Fibroblast of skin of scalp (primary cell): ENCODE measurements around the gene BSN.

Source experiments
- DNase-seq: peaks from one replicate; pipeline ENCODE4 v3.0.0-alpha.2; 2013

BSN gene

DNA sequence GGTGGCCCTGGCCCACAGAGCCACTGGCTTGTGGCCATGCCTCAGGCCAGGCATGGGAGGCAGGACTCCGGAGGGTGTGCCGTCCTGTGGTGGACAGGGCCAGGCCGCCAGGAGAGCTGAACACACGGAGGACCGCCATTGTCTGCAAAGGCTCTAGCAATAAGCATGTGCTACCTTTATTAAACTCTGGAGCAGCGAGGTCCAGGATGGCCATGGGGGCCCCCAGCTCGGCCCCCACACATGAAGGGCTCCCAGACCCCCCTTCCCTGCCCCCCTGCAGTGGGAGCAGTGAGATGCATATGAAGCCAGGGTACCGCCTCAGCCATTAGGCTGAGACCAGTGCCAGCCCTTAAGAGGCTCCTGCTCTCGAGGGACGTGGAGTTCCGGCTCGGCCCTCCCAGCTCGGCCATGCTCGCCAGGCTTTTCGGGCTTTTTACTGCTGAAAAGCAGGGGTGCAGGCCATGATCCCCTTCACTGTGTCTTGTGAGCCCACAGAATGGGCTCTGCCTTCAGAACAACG, 162.5 kb downstream of the BSN start:
- DNase-seq: no peak

DNA sequence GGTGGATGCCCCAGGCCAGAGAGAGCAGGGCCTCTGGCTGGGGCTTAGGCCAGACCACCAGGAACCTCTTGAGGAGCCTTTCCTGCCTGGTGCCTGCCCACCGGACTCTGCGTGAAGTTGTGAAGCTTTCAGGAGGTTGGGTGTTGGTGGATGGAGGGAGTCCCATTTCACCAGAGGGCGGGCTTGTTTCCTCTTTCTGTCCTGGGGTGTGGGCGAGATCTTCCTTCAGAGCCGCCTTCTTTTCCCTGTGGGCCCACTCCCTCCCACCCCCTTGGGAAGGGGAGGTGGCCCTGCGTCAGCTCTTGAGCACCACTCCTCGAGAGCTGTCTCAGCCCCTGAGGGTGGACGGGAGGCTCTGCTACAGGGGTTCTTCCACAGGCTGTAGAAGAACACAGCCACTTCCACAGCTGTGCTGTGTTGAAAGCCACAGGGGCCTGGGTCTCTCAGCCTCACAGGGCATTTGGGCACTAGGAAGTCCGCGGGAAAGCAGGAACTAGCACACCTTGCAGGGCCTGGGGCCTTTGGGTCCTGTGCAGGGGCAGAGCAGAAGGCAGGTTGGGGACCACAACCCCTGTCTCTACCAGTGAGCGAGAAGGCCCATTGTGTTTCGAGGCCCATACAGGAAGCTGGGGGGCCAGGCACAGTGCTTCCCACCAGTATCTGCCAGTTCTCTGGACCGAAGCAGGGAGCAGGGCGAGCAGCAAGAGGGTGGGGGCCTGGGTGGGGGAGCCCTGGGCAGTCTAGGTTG, 163.1 kb downstream of the BSN start:
- no peak for DNase-seq

GRCh38 chr3:49717959-49718857, 163.9 kb downstream of the BSN start:
- DNase-seq: no peak

- no peak for DNase-seq
These were observed 164.6 kb downstream of the BSN start for GRCh38 chr3:49718858-49719213.

DNA sequence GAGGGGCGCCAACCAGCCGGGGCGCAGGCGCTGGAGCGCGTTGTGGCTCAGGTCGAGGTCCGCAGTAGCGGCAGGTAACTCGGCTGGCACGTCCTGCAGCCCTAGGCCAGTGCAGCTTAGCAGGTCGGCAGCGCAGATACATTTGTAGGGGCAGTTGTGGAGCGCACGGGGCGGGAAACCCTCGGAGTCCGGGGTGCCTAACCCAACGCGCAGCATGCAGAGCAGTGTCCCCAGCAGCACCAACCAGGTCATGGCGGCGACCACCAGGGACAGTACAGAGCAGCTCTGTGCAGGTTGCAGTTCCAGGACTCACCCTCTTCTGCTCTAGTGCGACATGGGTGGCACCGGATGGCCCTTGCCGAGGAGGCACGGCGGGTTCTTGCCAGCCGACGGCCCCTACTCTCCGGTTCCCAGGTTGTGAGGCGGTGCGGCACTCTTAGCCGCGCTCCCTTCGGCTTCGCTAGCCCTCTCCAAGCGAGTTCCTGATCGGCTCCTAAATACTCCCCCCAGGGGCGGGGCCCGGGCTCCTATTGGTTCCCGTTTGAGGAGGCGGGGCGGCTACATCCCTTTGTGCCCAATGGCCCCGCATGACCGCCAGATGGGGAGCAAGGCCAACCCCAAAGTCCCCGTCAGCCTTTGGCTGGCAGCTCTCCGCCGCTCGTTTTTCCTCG, 165.1 kb downstream of the BSN start, which contains the start of gene AMIGO3:
TSS of gene AMIGO3 (minus strand) at position 471 of the 671 bp plus-strand sequence. CDS start at position 252, 219 bp downstream.
- peak; percentile 92 for DNase-seq
